Sigmoid colon (tissue), 4 donors: ENCODE results near the gene CFAP126.

Source experiments
- CTCF ChIP-seq, 4 experiments: fragments of 450-650 bp in 3 of 4; fragments of 200-600 bp in 1 of 4; IDR thresholded peaks; one replicate each; pipeline ENCODE4 v1.5.1; 2016 to 2019; ENCODE audit warnings: antibody characterized with exemption in 4 of 4, mild to moderate bottlenecking in 3 of 4, moderate library complexity in 2 of 4
- EP300 ChIP-seq, 4 donors: sonication (generic); formaldehyde crosslinking; IDR thresholded peaks; one replicate each; pipeline ENCODE4 v1.6.1; 2017; ENCODE audit warnings: antibody characterized with exemption in 4 of 4
- POLR2A ChIP-seq, 2 donors: fragments of 450-650 bp; IDR thresholded peaks; one replicate each; pipeline ENCODE4 v1.6.1; 2016; ENCODE audit warnings: antibody characterized with exemption in 2 of 2, mild to moderate bottlenecking in 2 of 2, moderate library complexity in 2 of 2

GRCh38 chr1:161407451-161407985 is 39.8 kb upstream of the CFAP126 start:
- TF ChIP-seq CTCF (IDR thresholded peaks at IDR 0.05), result no peak
- TF ChIP-seq POLR2A (IDR thresholded peaks at IDR 0.05), result no peak
- TF ChIP-seq EP300 (IDR thresholded peaks at IDR 0.05), result no peak
